22Rv1 (cell line): ENCODE results near the gene CORO6.

ENCODE experiments used
- H3K27ac ChIP-seq: fragments of 450-650 bp; 2 replicates; pipeline ENCODE4 v1.5.1; 2017
- CTCF ChIP-seq: fragments of 450-650 bp; IDR thresholded peaks from 2 replicates; pipeline ENCODE4 v1.5.1; 2017; ENCODE audit warnings: mild to moderate bottlenecking
- ZFX ChIP-seq: fragments of 450-650 bp; IDR thresholded peaks from 2 replicates; pipeline ENCODE4 v1.6.1; 2017; ENCODE audit warnings: antibody characterized with exemption, borderline replicate concordance

Gene CORO6

GRCh38 chr17:29589524-29590410 is 32.9 kb downstream of the CORO6 start, which contains the start of gene GIT1:
Gene GIT1, minus strand, starts transcription at chr17:29589648. Its CDS starts 270 bp downstream, at chr17:29589378.
- H3K27ac ChIP-seq = peak within 1 kb of the TSS; percentile 98
- no peak for TF ChIP-seq ZFX
- TF ChIP-seq CTCF = no peak

GRCh38 chr17:29588562-29589411 is 33.9 kb downstream of the CORO6 start:
- TF ChIP-seq CTCF = no peak
- H3K27ac ChIP-seq = peak overlapping the region; percentile 98

DNA sequence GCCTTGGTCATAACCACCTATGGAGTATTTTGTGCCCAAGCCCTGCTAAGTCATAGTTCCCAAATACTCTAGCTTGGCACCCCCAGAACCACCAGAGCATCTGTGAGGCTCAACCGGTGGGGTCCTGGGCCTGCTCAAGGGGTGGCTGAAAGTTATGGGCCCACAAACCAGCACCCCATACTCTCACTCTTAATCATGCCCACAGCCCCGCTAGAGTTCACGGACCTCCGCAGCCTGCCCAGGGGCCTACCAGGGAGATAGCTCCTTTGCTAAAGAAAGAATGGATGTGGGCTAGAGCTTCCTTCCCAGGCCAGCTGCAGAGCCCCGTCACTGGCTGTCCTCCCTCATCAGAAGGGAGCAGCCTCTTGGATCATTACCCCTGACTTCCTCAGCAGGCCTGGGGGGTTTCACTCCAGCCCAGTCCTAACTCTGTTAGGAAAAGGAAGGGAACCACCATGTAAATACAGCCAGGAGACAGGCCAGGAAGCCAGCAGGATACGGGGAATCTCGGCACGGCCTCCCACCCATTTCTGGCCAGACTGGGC is 34.6 kb downstream of the CORO6 start:
- peak overlapping the region; percentile 98 for H3K27ac ChIP-seq
- TF ChIP-seq ZFX (no peak), CTCF (no peak)

- peak overlapping the region; percentile 98; the same call in 1 of the 2 replicates for H3K27ac ChIP-seq
- TF ChIP-seq CTCF (no peak), ZFX (no peak)
Measured at GRCh38 chr17:29587591-29587990, 35.1 kb downstream of the CORO6 start.

DNA sequence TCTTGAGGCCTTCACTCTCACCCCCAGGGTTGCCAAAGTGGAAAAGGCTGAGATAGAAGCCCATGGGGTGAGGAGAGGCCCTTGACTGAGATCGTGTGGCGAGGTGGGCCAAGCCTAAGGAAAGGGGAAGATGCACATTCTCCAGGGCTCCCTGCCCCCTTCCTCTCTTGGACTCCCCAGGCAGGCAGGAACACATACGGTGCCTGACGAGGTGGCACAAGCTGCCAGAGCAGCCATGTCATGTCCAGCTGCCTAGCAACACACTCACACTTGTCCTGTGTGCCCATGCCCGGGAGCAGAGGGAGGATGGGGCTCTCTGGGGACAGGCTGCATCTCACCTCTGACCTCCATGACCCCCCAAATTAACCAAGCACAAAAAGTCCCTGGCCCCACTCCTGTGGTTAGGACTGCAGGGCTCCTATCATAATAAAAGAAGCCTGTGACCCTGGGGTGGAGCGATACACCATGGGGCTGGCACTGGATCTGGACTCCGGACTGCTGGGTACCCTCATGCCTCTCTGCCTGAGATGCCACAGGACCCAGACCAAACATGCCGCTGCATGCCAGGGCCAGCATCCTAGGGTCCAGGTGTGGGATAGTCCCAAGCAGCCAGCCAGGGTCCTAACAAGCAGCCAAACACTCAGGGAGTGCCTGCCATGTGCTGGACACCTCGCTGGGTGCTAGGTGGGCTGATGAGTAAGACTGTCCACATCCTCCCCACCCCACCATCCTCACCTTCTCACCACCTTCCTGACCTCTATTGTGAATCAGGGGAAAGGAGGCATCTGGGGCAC is 35.8 kb downstream of the CORO6 start:
- peak overlapping the region; percentile 39 for H3K27ac ChIP-seq
- TF ChIP-seq CTCF (no peak), ZFX (no peak)

GRCh38 chr17:29585080-29585751 is 37.5 kb downstream of the CORO6 start:
- TF ChIP-seq ZFX (no peak), CTCF (no peak)
- H3K27ac ChIP-seq = no peak overlapping the region
